Uterus (tissue), 2 donors: ENCODE data around the gene PSMD1.

ENCODE experiments used
- POLR2A ChIP-seq, 2 donors: fragments of 450-650 bp; IDR thresholded peaks; one replicate each; pipeline ENCODE4 v1.6.1; 2016; ENCODE audit warnings: antibody characterized with exemption in 2 of 2, mild to moderate bottlenecking in 1 of 2, moderate library complexity in 1 of 2
- TF ChIP-seq, protein P1 (sequence below), 4 experiments: fragments of 200-600 bp in 2 of 4; fragments of 450-650 bp in 2 of 4; sonication (generic) in 2 of 4; IDR thresholded peaks; one replicate each; pipeline ENCODE4 v1.5.1; 2016 to 2019; ENCODE audit warnings: antibody characterized with exemption in 4 of 4, mild to moderate bottlenecking in 2 of 4, moderate library complexity in 1 of 4

DNA sequence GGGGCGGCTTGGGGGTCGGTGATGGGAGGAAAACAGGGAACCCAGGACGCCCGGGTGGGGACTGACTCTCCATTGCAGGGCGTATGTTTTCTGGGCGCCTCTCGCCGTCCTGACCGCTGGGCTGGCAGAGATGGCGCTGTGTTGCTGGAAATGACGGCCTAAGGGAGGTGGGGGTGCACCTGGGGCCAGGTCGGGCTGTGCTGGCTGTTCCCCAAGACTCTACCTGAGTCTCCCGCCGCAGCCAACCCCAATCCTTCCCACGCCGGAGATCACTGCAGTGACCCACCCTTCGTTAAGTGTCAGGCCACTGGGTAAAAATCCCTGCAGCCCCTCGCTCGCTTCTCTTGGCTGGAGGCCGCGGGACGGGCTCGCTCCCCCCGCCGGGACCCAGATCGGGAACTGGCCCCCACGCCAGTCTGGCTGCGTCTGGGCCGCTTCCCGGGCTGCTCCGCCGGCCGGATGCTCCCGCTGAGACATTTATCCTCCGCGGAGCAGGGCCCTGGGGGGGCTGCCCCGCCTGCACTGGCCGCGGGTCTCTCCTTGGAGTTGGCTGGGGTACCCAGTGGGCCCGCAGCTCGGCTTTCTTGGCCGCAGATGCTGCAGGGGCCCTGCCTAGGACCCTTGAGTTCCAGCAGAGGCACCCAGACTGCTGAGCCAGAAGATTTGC is 134.0 kb downstream of the PSMD1 start:
- TF ChIP-seq, protein P1, sequence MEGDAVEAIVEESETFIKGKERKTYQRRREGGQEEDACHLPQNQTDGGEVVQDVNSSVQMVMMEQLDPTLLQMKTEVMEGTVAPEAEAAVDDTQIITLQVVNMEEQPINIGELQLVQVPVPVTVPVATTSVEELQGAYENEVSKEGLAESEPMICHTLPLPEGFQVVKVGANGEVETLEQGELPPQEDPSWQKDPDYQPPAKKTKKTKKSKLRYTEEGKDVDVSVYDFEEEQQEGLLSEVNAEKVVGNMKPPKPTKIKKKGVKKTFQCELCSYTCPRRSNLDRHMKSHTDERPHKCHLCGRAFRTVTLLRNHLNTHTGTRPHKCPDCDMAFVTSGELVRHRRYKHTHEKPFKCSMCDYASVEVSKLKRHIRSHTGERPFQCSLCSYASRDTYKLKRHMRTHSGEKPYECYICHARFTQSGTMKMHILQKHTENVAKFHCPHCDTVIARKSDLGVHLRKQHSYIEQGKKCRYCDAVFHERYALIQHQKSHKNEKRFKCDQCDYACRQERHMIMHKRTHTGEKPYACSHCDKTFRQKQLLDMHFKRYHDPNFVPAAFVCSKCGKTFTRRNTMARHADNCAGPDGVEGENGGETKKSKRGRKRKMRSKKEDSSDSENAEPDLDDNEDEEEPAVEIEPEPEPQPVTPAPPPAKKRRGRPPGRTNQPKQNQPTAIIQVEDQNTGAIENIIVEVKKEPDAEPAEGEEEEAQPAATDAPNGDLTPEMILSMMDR (IDR thresholded peaks at IDR 0.05), result no peak
- TF ChIP-seq POLR2A (IDR thresholded peaks at IDR 0.05), result peak in 1 of 2 donors; percentile 32
